ENCODE measurements around the gene YBEY. TPM values are rescaled to one million over a fixed set of nuclear protein-coding genes. Genes with fewer than 3 reads are reported as not detected.

Gene YBEY
- total RNA-seq, 1 donor from 2014 or later = 8.9 TPM

DNA sequence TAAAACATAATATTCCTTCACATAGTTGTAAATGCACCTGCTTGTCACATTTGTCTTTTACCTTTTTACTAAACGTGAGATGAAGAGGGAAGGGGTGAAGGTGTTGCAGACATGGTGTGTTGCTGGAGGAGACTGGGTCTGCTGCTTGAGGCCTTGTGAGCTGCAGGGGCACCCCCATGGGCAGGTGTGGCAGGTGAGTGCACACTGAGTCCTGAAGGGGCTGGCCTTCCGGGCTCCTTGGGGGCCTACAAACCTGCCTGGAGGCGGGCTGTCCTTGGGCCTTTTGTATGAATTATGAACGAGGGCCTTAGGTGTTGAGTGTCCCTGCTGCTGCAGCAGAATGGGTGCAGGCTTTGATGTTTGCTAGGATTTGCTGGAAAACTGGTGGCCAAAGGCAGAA is 41.6 kb downstream of the YBEY start:
- no peak for DNase-seq (ENCODE audit: low spot score)

DNA sequence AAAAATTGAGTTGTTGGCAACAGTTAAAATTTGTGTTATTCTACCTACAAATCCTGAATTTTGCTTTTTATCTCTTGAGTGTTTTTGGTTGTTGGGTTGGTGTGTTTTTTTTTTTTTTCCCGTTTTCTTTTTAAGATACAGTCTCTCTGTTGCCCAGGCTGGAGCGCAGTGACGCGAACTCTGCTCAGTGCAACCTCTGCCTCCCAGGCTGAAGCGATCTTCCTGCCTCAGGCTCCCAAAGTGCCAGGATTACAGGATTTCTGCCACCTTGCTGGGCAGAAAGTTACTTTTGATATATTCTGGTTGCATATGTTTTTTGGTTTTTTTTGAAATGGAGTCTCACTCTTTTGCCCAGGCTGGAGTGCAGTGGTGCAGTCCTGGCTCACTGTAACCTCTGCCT is 42.0 kb downstream of the YBEY start:
- no peak for DNase-seq (ENCODE audit: low spot score)

DNA sequence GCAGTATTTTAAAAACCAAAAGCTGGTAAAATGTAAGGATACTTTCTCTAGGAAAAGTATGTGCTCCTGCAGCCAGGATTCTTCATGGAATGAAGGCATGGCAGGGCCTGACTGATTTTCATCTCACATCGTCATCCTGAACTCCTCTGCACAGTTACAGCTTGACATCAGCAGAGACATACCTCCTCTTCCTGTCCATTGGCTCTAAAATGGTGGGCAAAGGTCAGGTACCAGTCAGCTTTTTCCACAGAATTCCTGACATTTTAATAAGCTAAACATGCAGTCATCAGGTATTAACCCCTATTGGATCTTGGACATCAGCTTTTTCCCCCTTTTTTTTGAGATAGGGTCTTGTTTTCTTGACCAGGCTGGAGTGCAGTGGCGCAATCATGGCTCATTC is 43.7 kb downstream of the YBEY start:
- DNase-seq (ENCODE audit: low spot score) = no peak

GRCh38 chr21:46334351-46335140 is 48.4 kb downstream of the YBEY start:
- no peak for DNase-seq (ENCODE audit: low spot score)

- no peak for DNase-seq (ENCODE audit: low spot score)
These were observed 50.5 kb downstream of the YBEY start for GRCh38 chr21:46336603-46337002.

DNA sequence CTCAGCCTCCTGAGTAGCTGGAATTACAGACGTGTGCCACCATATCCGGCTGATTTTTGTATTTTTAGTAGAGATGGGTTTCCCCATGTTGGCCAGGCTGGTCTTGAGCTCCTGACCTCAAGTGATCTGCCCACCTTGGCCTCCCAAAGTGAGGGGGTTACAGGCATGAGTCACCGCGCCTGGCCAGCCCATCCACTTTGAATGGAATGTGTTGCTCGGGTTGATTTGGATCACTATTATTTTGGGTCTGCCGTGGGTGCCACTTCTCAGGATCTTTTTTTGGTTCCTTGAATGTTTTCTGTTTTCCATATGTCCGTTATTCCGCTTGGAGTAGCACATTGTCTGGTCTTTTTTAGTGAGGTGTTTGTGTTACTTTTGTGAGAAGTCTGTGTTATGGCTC is 54.9 kb downstream of the YBEY start:
- DNase-seq (ENCODE audit: low spot score) = no peak

DNA sequence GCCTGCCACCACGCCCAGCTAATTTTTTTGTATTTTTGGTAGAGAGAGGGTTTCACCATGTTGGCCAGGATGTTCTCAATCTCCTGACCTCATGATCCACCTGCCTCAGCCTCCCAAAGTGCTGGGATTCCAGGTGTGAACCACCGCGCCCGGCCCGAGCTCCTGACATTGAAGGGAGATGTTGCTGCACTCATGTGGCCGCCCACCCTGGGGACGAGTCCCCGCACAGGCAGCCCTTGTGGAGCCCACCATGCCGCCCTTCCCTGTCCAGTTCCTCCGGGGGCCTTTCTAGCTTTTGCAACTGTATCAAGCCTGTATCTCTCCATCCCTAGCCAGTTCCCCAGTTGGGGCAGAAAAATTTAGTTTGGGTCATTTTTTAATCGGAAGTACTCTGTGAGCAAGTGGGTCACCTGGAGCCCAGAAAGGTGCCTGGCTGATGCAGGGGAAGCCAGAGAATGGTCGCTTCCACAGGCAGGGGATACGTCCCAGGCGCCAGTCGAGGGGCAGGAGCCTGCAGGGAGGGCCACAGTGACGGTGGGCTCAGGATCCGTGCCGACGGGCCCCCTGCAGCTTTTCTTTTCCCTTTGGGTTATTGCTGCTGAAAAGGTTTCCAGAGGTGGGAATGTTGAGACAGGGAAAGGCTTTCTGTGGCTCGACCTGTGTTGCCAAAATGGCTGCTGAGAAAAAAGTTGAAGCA is 58.2 kb downstream of the YBEY start:
- DNase-seq (ENCODE audit: low spot score) = no peak

GRCh38 chr21:46345861-46346260 is 59.7 kb downstream of the YBEY start:
- DNase-seq (ENCODE audit: low spot score) = no peak

GRCh38 chr21:46346296-46347202 is 60.4 kb downstream of the YBEY start:
- no peak for DNase-seq (ENCODE audit: low spot score)

DNA sequence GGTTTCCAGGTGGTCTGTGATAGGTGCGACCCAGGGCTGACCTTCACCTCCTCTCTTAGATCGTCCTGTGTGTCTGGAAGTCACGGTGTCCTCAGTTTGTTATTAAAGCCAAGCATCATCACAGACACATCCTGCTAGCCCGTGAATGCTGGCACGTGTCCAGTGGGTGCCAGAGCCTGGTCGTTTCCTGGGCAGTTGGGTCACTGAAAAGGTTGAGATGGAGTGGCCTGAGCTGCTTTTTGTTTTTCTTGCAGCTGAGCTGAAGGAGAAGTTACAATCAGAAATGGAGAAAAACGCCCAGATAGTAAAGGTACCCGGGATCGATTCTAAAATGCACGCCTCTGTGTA is 61.0 kb downstream of the YBEY start:
- DNase-seq (ENCODE audit: low spot score) = no peak

Other genes starting within 250 kb of the YBEY start
- 1,004 TPM for gene COL6A2, start 188.2 kb upstream of the YBEY start, total RNA-seq
- gene FTCD, start 130.8 kb upstream of the YBEY start, total RNA-seq = 1.3 TPM
- 6.9 TPM for gene SPATC1L, start 101.9 kb upstream of the YBEY start, total RNA-seq
- 125 TPM for gene LSS, start 57.6 kb upstream of the YBEY start, total RNA-seq
- 107 TPM for gene MCM3AP, start 731 bp upstream of the YBEY start, total RNA-seq
- gene C21orf58, start 37.5 kb downstream of the YBEY start, total RNA-seq = 4.4 TPM
- gene PCNT, start 37.8 kb downstream of the YBEY start, total RNA-seq = 31.0 TPM
- 42.5 TPM for gene DIP2A, start 172.5 kb downstream of the YBEY start, total RNA-seq